ENCODE measurements around the gene FRS2. TPM values are rescaled to one million over a fixed set of nuclear protein-coding genes. Genes with fewer than 3 reads are reported as not detected.
A peak's percentile ranks its signal among the peaks of the same experiment; 100 is the strongest.

The FRS2 gene
- total RNA-seq, 2 experiments from 2014 or later = 21.7 to 24.9 TPM

- Mint-ChIP-seq H3K27ac (peak overlapping the region; percentile 10), H3K4me3 (no peak overlapping the region)
These were observed 6.3 kb downstream of the FRS2 start for GRCh38 chr12:69476276-69477017.

GRCh38 chr12:69479675-69480074, 9.5 kb downstream of the FRS2 start:
- H3K27ac Mint-ChIP-seq = no peak overlapping the region
- H3K4me3 Mint-ChIP-seq = no peak overlapping the region
- H3K27me3 ChIP-seq (ENCODE audit: control insufficient read depth in 1 of 2, insufficient read depth in 2 of 2, low read length in 2 of 2) = no peaks in the 10 kb centered on the region
- peaks cover 21% of the 10 kb centered on the region for H3K36me3 Mint-ChIP-seq (ENCODE audit: low read depth)
- no peak for TF ChIP-seq CTCF (IDR thresholded peaks at IDR 0.05)
- ChIA-PET POLR2A (no interaction called here), CTCF (no interaction called here)
- no peaks in the 10 kb centered on the region for H3K9me3 Mint-ChIP-seq
- no peaks in the 10 kb centered on the region for H3K27me3 Mint-ChIP-seq
- H3K9me3 ChIP-seq (ENCODE audit: control insufficient read depth in 1 of 2, insufficient read depth in 1 of 2, low read length in 2 of 2) = no peaks in the 10 kb centered on the region
- no peak overlapping the region for H3K4me3 ChIP-seq (ENCODE audit: low read length)
- no peaks in the 10 kb centered on the region for H3K36me3 ChIP-seq (ENCODE audit: insufficient read depth, low read length)
- no peak overlapping the region for H3K27ac ChIP-seq (ENCODE audit: low read depth in 1 of 2, low read length in 2 of 2)
- H3K4me1 Mint-ChIP-seq (ENCODE audit: low read depth) = peaks cover 73% of the 10 kb centered on the region
- DNase-seq (no peak), ATAC-seq (ENCODE audit: poor library complexity) (no peak)
- intact Hi-C loops (cut with DNase I, micrococcal nuclease) = loop anchor here in 1 of 2 experiments (10.0 kb wide), 1 partner anchor 85 kb away; no protein-coding TSS in a partner anchor
- peaks cover 3% of the 10 kb centered on the region for H3K4me1 ChIP-seq (ENCODE audit: insufficient read depth, low read length)

More at GRCh38 chr12:69476276-69477017, 6.3 kb downstream of the FRS2 start:
- ChIA-PET POLR2A (no interaction called here), CTCF (no interaction called here)
- no peak for DNase-seq
- Histone ChIP-seq H3K27ac (ENCODE audit: low read depth in 1 of 2, low read length in 2 of 2) (no peak overlapping the region), H3K9me3 (ENCODE audit: control insufficient read depth in 1 of 2, insufficient read depth in 1 of 2, low read length in 2 of 2) (no peaks in the 10 kb centered on the region), H3K4me3 (ENCODE audit: low read length) (no peak overlapping the region), H3K27me3 (ENCODE audit: control insufficient read depth in 1 of 2, insufficient read depth in 2 of 2, low read length in 2 of 2) (no peaks in the 10 kb centered on the region), H3K36me3 (ENCODE audit: insufficient read depth, low read length) (no peaks in the 10 kb centered on the region), H3K4me1 (ENCODE audit: insufficient read depth, low read length) (peaks cover 7% of the 10 kb centered on the region)
- Mint-ChIP-seq H3K36me3 (ENCODE audit: low read depth) (peaks cover 10% of the 10 kb centered on the region), H3K4me1 (ENCODE audit: low read depth) (peaks cover 78% of the 10 kb centered on the region), H3K27me3 (no peaks in the 10 kb centered on the region), H3K9me3 (no peaks in the 10 kb centered on the region)
- intact Hi-C loops (cut with DNase I, micrococcal nuclease) = loop anchor here in 1 of 2 experiments (10.0 kb wide), 1 partner anchor 88 kb away; no protein-coding TSS in a partner anchor
- TF ChIP-seq CTCF (IDR thresholded peaks at IDR 0.05) = no peak
- no peak for ATAC-seq (ENCODE audit: poor library complexity)

GRCh38 chr12:69480698-69481097, 10.5 kb downstream of the FRS2 start:
- ATAC-seq (ENCODE audit: poor library complexity) = no peak
- Mint-ChIP-seq H3K36me3 (ENCODE audit: low read depth) (peaks cover 23% of the 10 kb centered on the region), H3K27ac (no peak overlapping the region), H3K9me3 (no peaks in the 10 kb centered on the region), H3K27me3 (no peaks in the 10 kb centered on the region), H3K4me1 (ENCODE audit: low read depth) (peaks cover 63% of the 10 kb centered on the region), H3K4me3 (no peak overlapping the region)
- DNase-seq = no peak
- TF ChIP-seq CTCF (IDR thresholded peaks at IDR 0.05) = no peak
- ChIA-PET POLR2A (no interaction called here), CTCF (no interaction called here)
- peaks cover 3% of the 10 kb centered on the region for H3K4me1 ChIP-seq (ENCODE audit: insufficient read depth, low read length)
- intact Hi-C loops (cut with DNase I, micrococcal nuclease) = no loop called here
- no peaks in the 10 kb centered on the region for H3K27me3 ChIP-seq (ENCODE audit: control insufficient read depth in 1 of 2, insufficient read depth in 2 of 2, low read length in 2 of 2)
- H3K4me3 ChIP-seq (ENCODE audit: low read length) = no peak overlapping the region
- H3K36me3 ChIP-seq (ENCODE audit: insufficient read depth, low read length) = no peaks in the 10 kb centered on the region
- no peaks in the 10 kb centered on the region for H3K9me3 ChIP-seq (ENCODE audit: control insufficient read depth in 1 of 2, insufficient read depth in 1 of 2, low read length in 2 of 2)
- H3K27ac ChIP-seq (ENCODE audit: low read depth in 1 of 2, low read length in 2 of 2) = no peak overlapping the region

All from CD4-positive, alpha-beta T cell (primary cell).